HEK293 (cell line): Measurements from ENCODE around the gene PANK3.

Source experiments
- ZNF311 ChIP-seq: fragments of 450-650 bp; formaldehyde crosslinking; IDR thresholded peaks from 2 replicates; pipeline ENCODE4 v1.5.1; 2017; ENCODE audit warnings: missing biosample characterization, missing genetic modification characterization, borderline replicate concordance
- ZNF560 ChIP-seq: fragments of 450-650 bp; formaldehyde crosslinking; IDR thresholded peaks from 2 replicates; pipeline ENCODE4 v1.5.1; 2017; ENCODE audit warnings: missing biosample characterization, missing genetic modification characterization, borderline replicate concordance
- ZNF704 ChIP-seq: fragments of 450-650 bp; formaldehyde crosslinking; IDR thresholded peaks from 2 replicates; pipeline ENCODE4 v1.5.1; 2016; ENCODE audit warnings: missing biosample characterization, missing genetic modification characterization
- TF ChIP-seq, protein P1 (sequence below): fragments of 450-650 bp; IDR thresholded peaks from 2 replicates; pipeline ENCODE4 v1.5.1; 2018; ENCODE audit warnings: missing biosample characterization, missing genetic modification characterization
- TF ChIP-seq, protein P2 (sequence below): fragments of 450-650 bp; formaldehyde crosslinking; IDR thresholded peaks from 2 replicates; pipeline ENCODE4 v1.5.1; 2016; ENCODE audit warnings: missing biosample characterization, missing genetic modification characterization
- TF ChIP-seq, protein P3 (sequence below): sonication (generic); formaldehyde crosslinking; IDR thresholded peaks from 2 replicates; pipeline ENCODE4 v1.8.1; 2022; ENCODE audit warnings: mild to moderate bottlenecking, moderate library complexity, missing genetic modification reagents

DNA sequence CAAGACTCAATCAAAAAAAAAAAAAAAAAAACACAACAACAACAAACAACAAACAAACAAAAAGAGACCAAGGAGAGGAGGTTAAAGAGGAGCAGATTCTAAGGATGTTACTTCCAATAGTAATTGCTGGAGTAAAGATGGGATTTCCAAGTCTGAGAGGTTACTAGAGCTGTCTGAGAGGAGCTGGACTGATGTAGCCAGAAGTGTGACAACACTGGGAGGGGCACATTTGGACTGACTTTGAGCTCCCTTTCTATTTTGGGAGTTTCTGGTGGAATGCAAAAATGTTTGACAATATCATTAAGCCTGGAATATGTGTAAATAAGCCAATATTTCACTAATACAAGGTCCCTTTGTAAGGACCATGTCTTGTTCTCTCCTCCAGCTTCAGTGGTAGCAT, 25.3 kb upstream of the PANK3 start:
- TF ChIP-seq ZNF560 (tag by site-specific recombination) (no peak), ZNF311 (tag by site-specific recombination) (no peak), ZNF704 (tag by site-specific recombination) (no peak)
- TF ChIP-seq, protein P1, sequence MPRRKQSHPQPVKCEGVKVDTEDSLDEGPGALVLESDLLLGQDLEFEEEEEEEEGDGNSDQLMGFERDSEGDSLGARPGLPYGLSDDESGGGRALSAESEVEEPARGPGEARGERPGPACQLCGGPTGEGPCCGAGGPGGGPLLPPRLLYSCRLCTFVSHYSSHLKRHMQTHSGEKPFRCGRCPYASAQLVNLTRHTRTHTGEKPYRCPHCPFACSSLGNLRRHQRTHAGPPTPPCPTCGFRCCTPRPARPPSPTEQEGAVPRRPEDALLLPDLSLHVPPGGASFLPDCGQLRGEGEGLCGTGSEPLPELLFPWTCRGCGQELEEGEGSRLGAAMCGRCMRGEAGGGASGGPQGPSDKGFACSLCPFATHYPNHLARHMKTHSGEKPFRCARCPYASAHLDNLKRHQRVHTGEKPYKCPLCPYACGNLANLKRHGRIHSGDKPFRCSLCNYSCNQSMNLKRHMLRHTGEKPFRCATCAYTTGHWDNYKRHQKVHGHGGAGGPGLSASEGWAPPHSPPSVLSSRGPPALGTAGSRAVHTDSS (tag by site-specific recombination): no peak
- TF ChIP-seq, protein P2, sequence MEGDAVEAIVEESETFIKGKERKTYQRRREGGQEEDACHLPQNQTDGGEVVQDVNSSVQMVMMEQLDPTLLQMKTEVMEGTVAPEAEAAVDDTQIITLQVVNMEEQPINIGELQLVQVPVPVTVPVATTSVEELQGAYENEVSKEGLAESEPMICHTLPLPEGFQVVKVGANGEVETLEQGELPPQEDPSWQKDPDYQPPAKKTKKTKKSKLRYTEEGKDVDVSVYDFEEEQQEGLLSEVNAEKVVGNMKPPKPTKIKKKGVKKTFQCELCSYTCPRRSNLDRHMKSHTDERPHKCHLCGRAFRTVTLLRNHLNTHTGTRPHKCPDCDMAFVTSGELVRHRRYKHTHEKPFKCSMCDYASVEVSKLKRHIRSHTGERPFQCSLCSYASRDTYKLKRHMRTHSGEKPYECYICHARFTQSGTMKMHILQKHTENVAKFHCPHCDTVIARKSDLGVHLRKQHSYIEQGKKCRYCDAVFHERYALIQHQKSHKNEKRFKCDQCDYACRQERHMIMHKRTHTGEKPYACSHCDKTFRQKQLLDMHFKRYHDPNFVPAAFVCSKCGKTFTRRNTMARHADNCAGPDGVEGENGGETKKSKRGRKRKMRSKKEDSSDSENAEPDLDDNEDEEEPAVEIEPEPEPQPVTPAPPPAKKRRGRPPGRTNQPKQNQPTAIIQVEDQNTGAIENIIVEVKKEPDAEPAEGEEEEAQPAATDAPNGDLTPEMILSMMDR (tag by site-specific recombination): no peak
- TF ChIP-seq, protein P3, sequence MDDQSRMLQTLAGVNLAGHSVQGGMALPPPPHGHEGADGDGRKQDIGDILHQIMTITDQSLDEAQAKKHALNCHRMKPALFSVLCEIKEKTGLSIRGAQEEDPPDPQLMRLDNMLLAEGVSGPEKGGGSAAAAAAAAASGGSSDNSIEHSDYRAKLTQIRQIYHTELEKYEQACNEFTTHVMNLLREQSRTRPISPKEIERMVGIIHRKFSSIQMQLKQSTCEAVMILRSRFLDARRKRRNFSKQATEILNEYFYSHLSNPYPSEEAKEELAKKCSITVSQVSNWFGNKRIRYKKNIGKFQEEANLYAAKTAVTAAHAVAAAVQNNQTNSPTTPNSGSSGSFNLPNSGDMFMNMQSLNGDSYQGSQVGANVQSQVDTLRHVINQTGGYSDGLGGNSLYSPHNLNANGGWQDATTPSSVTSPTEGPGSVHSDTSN (CRISPR knock-in tag): no peak
